HS-5 (cell line): ENCODE results near the gene ZDHHC4.

ENCODE experiments used
- DNase-seq: peaks from one replicate; pipeline ENCODE4 v3.0.0-alpha.2; 2012; ENCODE audit warnings: low read depth

Gene ZDHHC4

GRCh38 chr7:6636741-6637543 lies 59.7 kb downstream of the ZDHHC4 start, which contains the start of gene ZNF316:
TSS of gene ZNF316 (plus strand) at chr7:6637318. CDS start at chr7:6642410, 5,092 bp downstream.
- no peak for DNase-seq

GRCh38 chr7:6637544-6638229 lies 60.4 kb downstream of the ZDHHC4 start:
- DNase-seq, result no peak
